ENCODE results near the gene PARN.

GRCh38 chr16:14458576-14458975 lies 171.5 kb downstream of the PARN start:
- TF ChIP-seq EZH2phosphoT487 (IDR thresholded peaks at IDR 0.05; ENCODE audit: insufficient read depth, low read depth) (no peak), EZH2 (IDR thresholded peaks at IDR 0.05; ENCODE audit: insufficient read depth, poor library complexity, severe bottlenecking) (no peak)
